ENCODE measurements around the gene FADS3.
A peak's percentile ranks its signal among the peaks of the same experiment; 100 is the strongest.
"Not testable (repeated sequence)": the region's sequence is repeated elsewhere in the genome, so short reads cannot be mapped to it uniquely, and the experiment has no call there.

FADS3 gene

DNA sequence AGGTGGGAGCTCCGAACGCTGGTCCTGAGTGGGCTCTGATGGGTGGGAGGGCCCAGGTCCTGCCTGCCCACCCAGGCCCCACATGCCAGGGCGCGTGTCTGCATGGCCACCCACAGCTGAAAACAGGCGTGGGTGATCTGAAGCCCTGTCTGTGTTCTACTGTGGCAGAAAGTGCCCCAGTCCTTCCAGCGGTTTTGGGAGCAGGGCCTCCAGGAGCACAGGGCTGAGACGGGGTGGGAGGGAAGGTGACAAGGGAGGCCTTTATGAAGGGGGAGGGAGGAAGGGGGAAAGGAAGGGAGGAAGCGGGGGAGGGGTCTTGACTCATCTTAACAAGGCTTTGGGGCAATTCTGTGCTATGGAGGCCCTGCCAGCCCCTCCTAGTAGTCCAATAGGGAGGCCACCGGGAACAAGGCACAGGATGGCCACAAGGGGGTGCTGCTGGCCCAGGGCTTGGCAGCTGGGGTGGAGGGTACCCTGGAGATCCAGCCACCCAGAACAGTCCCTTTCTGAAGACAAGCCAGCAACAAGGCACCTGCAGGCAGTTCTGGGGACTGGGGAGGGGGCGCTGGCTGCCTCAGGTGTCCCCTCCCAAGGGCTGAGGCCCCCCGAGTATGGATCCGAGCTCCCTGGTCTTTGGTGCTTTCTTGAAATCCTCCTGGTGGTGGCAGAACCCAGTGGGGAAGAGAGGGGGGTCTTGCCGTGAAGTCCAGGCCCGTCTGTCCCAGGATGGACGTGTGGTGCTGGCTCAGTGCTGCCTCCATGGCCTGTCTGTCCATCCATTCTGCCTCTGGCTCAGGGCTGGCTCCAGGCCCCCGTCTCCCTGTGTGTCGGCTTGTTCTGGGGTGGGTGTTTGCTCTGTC, 6.3 kb upstream of the FADS3 start:
- DNase-seq, result peak; percentile 60

DNA sequence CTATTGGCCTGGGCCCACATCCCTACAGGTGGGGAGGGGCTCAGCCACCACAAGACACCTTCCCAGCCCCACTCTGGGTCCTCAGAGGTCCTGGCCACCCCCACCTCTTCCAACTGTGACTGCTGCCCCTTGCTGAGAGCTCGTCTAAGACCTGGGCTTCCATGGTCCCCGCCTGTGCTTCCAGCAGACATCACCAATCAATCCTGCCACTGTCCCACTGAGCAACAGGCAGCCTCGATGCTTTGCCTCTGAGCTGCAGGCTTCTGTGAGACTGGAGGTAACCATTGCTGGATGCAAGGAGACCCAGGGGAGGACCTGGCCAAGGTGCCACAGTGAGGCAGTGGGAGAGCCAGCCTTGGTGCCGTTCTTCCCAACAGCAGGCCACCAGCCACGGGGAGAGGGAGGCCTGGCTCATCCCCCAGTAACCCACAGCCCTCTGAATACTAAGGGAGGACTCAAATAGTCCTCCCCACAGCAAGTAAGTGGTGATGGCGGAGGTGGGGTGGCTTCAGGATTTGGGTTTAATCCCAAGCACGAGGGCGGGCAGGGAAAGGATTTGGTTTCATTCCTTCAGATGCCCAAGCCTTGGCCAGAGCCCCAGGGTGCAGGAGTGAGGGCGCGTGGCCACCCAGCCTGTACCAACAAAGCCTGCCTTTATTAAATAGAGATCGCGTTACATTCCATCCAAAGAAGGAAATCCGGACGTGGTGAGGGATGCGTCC, 5.5 kb upstream of the FADS3 start:
- no peak for DNase-seq

DNA sequence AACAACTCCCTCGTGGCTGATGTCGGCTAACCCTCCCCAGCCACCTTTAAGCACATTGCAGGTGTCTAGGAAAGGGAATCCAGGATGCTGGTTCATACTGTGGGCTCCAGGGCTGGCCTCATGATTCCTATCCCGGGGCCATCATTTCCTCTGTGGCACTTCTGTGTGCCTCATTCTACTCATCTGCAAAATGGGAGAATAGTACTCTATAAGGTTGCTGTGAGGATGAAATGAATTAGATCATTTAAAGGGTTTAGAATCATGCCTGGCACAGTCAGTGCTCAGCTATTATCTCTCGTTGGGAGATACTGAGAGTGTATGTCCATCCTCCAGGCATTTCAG, 4.3 kb upstream of the FADS3 start:
- no peak for DNase-seq

DNA sequence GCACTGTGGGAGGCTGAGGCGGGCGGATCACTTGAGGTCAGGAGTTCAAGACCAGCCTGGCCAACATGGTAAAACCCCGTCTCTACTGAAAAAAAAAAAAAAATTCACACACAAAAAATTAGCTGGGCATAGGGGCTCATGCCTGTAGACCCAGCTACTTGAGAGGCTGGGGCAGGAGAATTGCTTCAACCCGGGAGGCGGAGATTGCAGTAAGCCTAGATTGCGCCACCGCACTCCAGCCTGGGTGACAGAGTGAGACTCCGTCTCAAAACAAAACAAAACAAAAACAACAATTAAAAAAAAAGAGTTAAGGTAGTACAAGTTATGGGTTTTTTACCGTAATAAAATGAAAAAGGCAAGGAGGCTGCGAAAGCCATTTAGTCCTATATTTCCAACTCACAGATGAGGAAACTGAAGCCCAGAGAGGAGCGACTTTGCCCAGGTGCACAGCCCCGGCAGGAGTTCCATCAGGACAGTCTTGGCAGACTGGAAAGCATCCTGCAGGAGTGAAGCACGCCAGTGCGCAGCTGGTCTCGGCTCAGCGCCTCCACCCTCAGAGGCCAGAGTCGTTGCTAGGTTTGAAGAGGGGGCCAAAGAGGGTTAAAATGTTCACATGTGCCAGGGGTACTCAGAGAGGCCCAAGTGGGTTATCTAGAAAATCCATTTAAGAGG, 3.8 kb upstream of the FADS3 start:
- DNase-seq, result peak; percentile 29 to 35

DNA sequence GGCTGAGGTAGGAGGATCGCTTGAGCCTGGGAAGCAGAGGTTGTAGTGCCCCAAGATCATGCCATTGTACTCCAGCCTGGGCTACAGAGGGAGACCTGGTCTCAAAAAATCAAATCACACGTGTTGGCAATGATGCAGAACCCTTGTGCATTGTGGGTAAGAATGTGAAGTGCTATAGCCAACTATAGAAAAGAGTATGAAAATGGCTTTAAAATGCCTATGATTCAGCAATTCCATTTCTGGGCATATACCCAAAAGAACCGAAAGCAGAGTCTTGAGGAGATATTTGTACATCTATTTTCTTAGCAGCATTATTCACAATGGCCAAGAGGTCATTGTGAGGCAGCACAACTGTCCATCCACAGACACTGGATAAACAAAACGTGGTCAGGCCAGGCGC, 2.6 kb upstream of the FADS3 start:
- DNase-seq, result peak in 1 of 2 donors; percentile 7

DNA sequence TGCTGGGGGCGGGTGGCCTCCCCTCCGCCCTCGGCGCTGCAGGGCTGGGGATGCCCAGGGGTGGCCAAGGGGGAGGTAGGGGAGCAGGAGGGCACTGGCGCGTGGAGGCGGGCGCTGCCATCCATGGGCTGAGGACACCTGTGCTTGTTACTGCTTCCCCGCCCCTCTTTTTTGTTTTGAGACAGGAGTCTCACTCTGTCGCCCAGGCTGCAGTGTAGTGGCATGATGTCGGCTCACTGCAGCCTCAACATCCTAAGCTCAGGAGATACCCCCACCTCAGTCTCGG, 683 bp upstream of the FADS3 start:
- DNase-seq, result no peak

DNA sequence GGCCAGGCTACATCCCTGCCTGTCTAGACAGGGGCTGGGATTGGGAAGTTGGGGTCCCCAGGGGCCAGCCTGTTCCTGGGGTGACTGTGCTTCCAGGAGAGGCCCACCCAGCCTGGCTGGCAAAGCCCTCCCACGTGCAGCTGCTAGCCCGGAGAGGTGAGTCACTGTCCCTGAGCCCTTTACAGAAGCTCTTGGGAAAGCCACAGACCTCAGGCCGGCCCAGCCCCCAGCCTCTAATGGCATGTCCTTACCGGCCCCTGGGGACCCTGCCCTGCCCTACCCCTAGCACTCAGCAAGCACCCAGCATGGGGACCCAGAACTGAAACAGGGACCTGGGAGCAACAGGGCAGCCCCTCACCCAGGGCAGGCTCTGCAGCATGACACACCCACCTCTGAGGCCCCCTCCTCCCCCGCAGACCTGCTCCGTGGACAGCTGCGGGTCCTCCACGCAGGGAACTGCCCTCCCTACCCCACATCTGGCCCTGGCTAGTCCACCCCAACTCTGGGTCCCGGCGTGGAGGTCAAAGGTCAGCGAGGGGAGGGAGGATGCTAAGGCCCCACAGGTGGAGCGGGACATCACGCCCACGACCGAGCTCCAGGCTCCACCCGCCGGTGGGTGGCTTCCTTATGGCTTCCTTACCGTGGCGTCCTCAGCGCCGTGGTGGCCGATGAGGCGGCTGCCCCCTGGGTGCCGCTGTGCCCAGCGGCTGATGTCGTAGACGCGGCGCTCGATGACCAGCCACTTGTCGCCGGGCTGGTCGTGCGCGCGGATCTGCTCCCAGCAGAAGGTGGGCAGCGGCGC, 615 bp downstream of the FADS3 start:
- peak; percentile 35 to 66 for DNase-seq

DNA sequence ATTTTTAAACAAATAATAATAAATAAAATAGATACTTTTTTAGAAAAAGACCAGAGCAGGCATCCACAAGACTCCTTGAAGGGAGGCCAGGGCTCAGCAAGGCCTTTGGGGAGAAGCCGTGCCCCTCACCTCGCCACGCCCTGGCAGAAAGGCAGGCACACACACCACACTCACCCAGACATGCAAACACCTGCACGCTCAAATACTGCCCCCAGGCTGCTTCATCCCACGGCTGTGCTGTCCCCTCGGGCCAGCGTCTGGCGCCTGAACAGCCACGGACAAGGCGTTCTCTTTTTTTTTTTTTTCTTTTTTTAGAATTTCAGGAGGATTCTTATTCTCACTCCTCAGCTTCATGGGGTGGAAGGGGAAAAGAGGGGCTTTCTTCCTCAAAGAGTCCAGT, 1.5 kb downstream of the FADS3 start:
- DNase-seq, result no peak

DNA sequence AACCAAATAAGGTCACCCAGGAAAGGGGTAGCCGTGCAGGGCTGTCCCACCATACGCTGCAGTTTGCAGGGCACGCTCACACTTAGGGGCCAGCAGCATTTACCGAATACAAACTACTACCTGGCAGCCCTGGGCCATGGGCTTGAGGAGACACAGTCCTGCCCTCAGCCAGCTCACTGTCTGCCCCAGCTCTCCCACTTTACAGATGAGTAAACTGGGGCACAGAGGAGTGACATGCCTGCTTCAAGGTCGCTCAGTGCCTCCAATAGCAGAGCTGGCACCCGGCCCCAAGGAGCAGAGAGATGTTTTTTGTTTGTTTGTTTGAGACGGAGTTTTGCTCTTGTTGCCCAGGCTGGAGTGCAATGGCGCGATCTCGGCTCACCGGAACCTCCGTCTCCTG, 2.8 kb downstream of the FADS3 start:
- DNase-seq, result no peak

DNA sequence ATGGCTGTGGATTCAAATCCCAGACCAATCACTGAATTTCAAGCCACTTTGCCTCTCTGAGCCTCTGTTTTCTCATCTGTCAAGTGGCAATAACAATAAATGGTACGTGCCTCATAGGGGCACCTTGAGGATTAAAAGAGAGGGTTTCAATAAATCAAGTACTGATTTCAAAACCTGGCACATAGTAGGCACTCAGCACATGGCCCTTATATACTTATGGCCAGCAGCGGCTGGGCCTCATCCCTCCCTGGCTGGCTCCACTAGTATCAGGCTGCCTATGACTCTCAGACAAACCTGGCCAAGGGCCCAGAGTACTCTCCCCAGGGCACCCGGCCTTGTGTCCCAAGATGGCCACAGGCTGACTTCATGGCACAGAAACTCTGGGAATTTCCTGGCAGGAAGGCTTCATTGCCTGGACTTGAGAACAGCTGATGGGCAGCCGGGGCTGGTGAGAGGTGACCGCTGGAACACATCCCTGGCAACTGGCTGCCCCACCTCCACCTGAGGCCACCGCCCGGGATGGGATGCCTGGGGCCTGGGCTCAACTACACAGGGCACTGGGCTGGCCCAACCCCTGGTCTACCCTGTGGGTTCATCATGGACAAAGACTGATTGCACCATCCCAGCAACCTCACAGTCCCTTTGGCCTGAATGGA, 3.4 kb downstream of the FADS3 start:
- no peak for DNase-seq

DNA sequence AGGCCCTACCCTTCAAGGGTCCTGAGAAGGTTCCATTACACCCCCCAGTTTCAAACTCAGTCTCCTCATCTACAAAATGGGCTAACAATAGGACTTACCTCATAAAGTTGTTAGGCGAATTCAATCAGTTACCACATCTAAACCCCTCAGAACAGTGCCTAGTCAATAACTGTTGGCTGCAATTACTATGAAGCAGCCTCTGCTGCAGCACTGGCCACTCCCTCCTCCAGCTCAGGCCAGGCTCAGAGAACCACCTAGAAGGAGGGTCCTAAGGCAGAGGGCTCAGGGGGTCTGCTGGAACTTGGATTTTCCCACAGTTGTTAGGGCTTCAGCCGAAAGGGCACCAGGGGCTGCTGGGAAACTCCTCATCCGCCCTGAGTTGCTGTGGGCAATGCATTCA, 4.7 kb downstream of the FADS3 start:
- DNase-seq, result no peak

DNA sequence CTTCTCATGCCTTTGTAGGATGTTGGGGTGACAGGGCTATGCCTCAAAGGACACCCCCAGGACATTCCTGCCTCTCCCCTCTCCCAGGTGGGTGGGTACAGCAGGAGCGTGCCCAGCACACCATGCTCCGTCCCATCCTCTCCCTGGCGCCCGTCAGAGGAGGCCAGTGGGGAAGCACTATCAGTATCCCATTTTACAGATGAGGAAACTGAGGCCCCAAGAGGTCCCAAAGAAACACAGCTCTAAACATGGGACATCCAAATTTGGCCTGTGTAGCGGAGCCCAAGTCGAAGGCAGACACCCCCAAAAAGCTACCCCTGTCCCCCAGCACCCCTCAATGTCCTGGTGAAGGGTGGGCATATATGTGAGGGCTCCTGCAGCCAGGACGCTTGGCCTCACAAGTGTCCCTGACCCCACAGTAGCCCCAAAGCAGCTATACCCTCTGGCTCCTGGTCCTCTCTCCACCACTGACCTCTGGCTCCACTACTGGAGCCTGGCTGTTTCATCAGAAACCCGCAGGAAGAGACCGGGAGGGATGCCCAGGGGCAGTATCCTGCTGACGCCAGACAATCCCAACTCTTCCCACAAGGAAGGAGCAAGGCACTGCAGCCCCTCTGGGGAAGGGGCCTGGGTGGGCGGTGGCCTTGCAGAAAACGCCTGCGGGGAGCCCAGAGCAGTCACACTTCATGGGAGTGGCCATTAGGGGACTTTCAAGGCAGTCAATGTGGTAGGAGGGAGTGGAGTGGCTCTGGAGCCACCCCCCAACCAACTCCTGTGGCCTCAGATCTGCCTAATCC, 5.4 kb downstream of the FADS3 start:
- DNase-seq, result no peak

DNA sequence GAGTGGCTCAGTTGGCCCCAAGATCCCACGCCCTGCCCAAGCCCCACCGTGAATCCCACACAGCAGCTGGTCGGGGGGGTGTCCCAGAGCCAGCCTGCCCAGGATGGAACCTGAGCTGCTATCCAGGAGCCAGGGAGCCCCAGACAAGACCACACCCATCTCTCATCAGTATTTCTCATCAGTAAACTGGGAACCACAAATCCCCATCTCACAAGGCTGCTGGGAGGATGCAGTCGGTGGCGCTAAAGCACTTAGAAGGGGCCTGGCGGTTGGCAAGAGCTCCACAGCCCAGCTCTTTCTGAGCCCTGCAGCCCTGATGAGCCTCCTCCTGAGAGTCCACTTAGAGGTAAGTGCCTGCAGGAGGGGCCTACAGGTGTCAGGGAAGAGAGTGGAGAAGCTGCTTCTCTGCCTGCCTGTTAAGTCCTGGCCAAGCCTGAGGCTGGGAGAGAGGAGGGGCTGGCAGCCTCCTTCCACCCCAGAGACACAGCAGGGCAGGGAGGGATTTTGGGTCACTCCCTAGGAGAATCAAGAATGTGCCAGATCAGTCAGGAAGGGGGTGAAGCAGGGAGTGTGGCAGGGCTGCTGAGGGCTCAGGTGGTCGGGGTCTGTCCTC, 6.1 kb downstream of the FADS3 start:
- DNase-seq, result no peak

DNA sequence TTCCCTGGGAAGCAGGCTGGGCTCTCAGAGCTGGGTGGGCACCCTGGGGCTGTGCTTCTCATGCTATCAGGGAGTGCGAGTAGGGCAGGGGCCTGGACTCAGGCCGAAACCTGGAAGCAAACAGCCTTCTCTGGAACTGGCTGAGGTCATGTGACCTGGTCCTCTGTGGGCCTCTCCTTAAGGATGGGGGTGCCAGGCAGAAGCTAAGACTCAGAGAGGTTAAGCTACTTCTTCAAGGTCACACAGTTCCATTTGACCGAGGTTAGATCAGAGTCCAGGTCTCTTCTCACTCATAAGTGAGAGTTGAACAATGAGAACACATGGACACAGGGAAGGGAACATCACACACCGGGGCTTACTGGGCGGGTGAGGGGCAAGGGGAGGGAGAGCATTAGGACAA, 7.4 kb downstream of the FADS3 start:
- DNase-seq, result no peak

DNA sequence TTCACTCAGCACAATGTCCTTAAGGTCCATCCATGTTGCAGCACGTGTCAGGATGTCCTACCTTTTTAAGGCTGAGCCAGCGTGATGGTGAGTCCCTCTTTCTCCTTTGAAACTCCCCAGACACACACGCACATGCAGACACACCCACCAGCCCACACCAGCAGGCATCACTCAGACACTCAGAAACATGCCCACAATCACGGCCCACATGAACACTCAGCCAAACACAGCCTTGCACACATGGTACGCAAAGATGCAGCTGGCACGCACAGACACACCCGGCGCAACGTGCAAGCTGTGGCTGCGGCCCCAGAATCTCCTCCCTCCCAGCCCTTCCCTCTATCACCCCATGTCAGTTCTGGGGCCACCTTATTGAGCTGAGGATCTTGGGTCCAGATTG, 8.0 kb downstream of the FADS3 start:
- DNase-seq, result no peak

DNA sequence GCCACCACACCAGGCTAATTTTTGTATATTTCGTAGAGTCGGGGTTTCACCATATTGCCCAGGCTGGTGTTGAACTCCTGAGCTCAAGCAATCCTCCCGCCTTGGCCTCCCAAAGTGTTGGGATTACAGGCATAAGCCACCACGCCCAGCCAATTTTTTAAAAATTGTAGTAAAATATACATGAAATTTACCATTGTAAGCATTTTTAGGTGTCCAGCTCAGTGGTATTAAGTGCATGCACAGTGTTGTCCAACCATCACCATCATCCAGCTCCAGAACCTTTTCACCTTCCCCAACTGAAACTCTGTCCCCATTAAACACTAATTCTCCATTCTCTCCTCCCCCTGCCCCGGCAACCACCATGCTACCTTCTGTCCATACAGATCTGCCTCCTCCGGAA, 8.5 kb downstream of the FADS3 start:
- DNase-seq, result no peak

DNA sequence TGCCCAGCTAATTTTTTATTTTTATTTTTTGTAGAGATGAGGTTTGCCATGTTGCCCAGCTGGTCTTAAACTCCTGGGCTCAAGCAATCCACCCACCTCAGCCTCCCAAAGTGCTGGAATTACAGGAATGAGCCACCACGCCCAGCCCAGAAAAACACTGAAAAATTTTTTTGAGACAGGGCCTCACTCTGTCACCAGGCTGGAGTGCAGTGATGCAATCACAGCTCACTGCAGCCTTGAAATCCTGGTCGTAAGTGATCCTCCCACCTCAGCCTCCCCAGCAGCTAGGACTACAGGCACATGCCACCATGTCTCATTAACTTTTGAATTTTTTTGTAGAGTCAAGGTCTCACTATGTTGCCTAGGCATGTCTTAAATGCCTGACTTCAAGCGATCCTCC, 9.1 kb downstream of the FADS3 start:
- DNase-seq, result not testable (repeated sequence)

DNA sequence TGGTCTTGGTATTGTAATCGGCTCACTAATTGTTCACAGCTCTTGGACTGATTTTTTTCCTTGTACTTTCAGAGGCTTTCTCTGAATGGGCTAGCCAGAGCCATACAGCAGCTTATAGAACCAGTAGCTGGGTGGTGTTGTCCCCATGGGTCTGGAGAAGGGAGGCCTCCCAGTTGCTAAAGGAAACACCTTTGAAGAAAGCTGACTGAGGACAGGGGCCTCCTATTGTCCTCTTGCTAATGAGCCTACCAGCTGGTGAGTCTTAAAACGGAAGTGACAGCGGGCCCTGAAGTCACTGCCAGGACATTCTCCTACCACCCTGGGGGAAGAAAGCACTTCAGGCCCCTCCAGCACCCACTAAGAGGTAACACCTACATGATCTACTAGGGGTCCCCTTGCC, 9.9 kb downstream of the FADS3 start:
- no peak for DNase-seq

DNA sequence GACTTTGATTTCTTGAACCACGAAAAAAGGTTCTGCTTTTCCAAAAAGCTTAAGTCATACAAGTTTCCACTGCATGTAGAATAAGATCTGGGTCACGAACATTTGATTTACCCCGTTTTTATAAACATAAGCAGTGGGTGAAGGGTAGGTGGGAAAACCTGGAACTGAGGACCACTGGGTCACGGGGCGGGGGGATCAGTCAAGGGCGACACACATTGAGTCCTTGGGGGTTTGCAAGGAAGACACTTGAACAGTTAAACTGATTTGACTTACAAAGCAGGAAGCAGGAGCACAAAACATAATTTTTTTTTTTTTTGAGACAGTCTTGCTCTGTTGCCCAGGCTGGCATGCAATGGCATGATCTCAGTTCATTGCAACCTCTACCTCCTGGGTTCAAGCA, 10.9 kb downstream of the FADS3 start:
- DNase-seq, result no peak

DNA sequence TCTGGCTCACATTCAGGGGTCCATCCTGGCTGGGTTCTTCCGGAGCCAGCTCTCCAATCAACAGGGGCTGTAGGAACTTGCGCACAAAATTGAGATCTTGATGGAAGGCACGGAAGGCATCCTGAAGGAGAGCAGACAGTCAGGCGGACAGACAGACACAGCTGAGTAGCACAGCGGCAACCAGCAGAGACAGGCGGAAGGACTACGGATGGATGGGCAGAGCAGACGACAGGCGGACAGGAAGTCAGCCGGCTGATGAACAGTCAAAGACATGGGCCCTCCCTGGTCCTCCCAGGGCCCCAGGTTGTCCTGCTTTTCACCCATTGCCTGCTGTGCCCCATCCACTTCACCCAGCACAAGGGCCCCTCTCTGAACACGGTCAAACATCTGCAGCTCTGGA, 11.3 kb downstream of the FADS3 start:
- DNase-seq, result no peak

DNA sequence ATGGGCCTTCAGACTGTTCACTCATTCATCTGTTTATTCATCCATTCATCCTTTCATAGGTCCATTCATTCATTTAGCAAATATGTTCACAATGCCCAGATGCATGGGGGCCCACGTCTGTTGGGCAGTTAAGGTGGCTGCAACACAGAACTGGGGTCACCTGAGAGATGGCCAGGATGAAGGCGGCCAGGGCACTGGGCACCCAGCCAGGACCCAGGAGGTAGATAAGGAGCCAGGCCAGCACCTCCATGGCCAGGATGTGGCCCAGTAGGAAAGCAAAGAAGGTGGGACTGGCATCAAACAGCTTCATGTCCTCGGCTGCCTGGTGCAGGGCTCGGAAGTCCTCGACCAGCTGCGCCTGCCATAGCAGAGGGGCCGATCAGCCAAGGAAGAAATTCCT, 12.2 kb downstream of the FADS3 start:
- no peak for DNase-seq
